ENCODE data around the gene CSTPP1.
A peak's percentile ranks its signal among the peaks of the same experiment; 100 is the strongest.
"Not testable (repeated sequence)": the region's sequence is repeated elsewhere in the genome, so short reads cannot be mapped to it uniquely, and the experiment has no call there.

Gene CSTPP1

DNA sequence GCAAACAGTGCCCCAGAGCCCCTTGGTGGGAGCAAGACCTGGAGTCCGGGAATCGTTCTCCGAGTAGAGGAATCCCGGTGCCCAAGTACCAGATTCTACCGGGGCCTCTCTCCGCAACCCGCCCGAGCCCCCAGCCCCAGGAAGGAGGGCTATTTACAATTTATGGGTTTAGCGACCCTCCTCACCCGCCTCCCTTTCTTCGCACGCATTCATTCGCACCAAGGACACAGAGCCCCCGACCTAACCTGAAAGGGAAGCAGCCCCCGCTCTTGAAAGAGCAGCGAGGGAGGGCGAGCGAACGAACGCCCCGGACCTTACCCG, 18.8 kb upstream of the CSTPP1 start:
- H3K27me3 ChIP-seq (replicated peaks), result no peaks in the 10 kb centered on the region
- TF ChIP-seq, protein P1, sequence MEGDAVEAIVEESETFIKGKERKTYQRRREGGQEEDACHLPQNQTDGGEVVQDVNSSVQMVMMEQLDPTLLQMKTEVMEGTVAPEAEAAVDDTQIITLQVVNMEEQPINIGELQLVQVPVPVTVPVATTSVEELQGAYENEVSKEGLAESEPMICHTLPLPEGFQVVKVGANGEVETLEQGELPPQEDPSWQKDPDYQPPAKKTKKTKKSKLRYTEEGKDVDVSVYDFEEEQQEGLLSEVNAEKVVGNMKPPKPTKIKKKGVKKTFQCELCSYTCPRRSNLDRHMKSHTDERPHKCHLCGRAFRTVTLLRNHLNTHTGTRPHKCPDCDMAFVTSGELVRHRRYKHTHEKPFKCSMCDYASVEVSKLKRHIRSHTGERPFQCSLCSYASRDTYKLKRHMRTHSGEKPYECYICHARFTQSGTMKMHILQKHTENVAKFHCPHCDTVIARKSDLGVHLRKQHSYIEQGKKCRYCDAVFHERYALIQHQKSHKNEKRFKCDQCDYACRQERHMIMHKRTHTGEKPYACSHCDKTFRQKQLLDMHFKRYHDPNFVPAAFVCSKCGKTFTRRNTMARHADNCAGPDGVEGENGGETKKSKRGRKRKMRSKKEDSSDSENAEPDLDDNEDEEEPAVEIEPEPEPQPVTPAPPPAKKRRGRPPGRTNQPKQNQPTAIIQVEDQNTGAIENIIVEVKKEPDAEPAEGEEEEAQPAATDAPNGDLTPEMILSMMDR (IDR thresholded peaks at IDR 0.05; ENCODE audit: low read depth, low read length, missing control alignments), result no peak
- in situ Hi-C loops (cut with HindIII; ENCODE audit: low pct_ligation_motif_present, low sequenced_read_pairs), result loop anchor here (25.0 kb wide), 1 partner anchor 220 kb away; no protein-coding TSS in a partner anchor
- no peak overlapping the region for H3K27ac ChIP-seq
- DNase-seq, result no peak
- H3K4me3 ChIP-seq (ENCODE audit: low read depth, low read length), result peak overlapping the region; percentile 66
- H3K36me3 ChIP-seq (replicated peaks), result no peaks in the 10 kb centered on the region

DNA sequence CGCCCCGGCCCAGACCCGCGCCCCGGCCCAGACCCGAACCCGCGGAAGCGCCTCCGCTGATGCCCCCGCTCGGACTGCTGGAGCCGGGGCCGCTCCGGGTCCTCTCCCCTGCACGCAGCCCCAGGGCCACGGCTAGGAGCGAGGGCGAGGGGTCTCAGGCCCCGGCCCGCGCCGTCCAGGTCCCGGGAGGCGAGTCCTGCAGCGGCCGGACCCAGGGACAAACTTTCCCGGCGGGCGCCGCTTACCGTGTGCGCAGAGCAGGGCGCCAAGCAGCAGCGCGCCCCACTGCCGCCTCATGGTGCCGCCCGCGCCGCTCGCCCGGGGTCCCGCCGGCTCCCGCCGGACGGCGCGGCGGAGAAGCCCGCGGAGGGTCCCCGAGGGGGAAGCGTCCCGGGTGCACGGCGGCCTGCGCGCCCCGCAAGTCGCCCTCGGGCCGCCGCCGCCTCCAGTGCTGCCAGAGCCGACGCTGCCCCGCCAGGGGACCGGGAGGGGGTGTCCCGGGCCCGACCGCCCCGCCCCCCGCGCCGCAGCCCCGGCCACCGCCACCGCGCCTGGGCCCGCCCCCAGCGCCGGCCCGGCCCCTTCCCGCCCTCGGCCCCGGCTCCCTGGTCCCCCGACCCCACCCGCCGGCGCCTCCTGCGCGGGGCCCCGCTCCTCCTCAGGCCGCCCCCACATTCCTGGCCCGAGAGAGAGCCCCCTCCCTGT, 18.3 kb upstream of the CSTPP1 start, which contains the start of gene LRP4:
Gene LRP4 (minus strand): TSS at position 468 of the 705 bp plus-strand sequence. CDS start 171 bp downstream, at position 297.
- DNase-seq, result no peak
- in situ Hi-C loops (cut with HindIII; ENCODE audit: low pct_ligation_motif_present, low sequenced_read_pairs), result loop anchor here (25.0 kb wide), 1 partner anchor 219 kb away; no protein-coding TSS in a partner anchor

DNA sequence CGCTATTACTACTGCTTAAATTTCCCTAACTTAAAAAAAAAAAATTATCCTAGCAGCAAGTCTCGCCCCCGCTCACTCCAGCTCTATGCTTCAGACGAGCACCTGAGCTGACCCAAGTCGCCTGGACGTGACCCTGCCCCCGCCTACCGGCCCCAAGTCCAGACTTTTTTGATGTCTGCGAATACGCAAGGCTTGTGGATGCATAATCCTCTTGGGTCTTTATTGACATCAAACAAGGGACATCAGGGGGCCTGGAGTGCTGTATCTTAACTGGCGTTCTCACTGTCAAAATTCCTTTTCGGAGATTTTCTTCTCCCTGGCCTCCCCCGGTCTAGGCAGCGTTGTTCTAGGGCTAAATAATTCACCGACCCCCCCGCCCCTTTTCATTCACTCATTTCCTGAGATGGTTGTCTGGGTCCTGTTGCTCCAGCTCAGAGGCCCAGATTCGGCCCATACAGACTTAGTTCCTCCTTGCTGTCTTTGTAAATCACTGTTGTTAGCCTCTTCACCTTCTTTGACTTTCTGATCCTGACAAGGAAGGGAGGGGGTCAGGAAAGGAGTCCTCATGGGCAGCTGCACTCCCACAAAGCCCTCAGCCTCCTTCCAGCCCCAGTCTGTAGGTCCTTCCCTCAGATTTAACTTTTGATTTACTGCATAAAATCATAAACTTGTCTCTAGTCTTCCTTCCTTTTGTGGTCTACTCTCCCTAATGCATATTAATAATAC, 17.6 kb upstream of the CSTPP1 start:
- H3K27ac ChIP-seq, result no peak overlapping the region
- H3K4me3 ChIP-seq (ENCODE audit: low read depth, low read length), result peak overlapping the region; percentile 66
- H3K36me3 ChIP-seq (replicated peaks), result no peaks in the 10 kb centered on the region
- in situ Hi-C loops (cut with HindIII; ENCODE audit: low pct_ligation_motif_present, low sequenced_read_pairs), result loop anchor here (25.0 kb wide), 1 partner anchor 218 kb away; no protein-coding TSS in a partner anchor
- no peak for DNase-seq
- H3K27me3 ChIP-seq (replicated peaks), result no peaks in the 10 kb centered on the region
- TF ChIP-seq, protein P1 (IDR thresholded peaks at IDR 0.05; ENCODE audit: low read depth, low read length, missing control alignments), result no peak

More for the DNA sequence above, 18.3 kb upstream of the CSTPP1 start, which contains the start of gene LRP4:
- Histone ChIP-seq H3K27ac (no peak within 1 kb of the TSS), H3K27me3 (replicated peaks) (no peaks in the 10 kb centered on the region), H3K4me3 (ENCODE audit: low read depth, low read length) (peak within 1 kb of the TSS; percentile 66), H3K36me3 (replicated peaks) (no peaks in the 10 kb centered on the region)
- TF ChIP-seq, protein P1 (IDR thresholded peaks at IDR 0.05; ENCODE audit: low read depth, low read length, missing control alignments), result no peak

DNA sequence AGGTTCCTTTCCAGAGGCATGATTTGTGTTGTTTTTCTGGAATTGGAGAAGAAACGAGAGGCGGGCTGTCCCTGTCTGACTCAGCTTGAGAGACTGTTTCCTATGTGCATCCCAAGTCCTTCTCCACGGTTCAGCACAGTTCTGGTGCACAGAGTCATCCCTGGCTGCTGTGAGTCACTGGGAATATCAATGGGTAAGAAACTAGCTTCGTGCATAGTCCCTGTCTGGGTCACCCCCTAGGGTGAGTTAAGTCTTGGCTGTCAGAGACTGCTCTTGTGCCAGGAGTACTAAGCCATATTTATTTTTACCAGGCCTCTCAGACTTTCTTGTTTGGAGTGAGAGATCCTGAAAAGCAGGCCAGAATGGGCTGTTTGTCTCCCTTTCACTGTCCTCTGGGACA, 15.8 kb upstream of the CSTPP1 start:
- no peak overlapping the region for H3K4me3 ChIP-seq (ENCODE audit: low read depth, low read length)
- TF ChIP-seq, protein P1 (IDR thresholded peaks at IDR 0.05; ENCODE audit: low read depth, low read length, missing control alignments), result no peak
- DNase-seq, result peak; percentile 98

DNA sequence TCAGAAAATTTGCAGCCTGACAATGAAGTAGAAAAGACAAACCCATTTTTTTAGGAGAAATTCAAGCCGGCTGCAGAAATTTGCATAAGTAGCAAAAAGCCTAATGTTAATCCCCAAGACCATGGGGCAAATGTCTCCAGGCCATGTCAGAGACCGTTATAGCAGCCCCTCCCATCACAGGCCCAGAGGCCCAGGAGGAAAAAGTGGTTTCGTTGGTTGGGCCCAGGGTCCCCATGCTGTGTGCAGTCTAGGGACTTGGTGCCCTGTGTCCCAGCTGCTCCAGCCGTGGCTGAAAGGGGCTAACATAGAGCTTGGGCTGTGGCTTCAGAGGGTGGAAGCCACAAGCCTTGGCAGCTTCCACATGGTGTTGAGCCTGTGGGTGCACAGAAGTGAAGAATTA, 8.6 kb upstream of the CSTPP1 start:
- H3K27ac ChIP-seq; DNase-seq; in situ Hi-C loops (cut with HindIII; ENCODE audit: low pct_ligation_motif_present, low sequenced_read_pairs); H3K36me3 ChIP-seq (replicated peaks); H3K27me3 ChIP-seq (replicated peaks); H3K4me3 ChIP-seq (ENCODE audit: low read depth, low read length): not testable (repeated sequence)

More for the DNA sequence above, 15.8 kb upstream of the CSTPP1 start:
- no peaks in the 10 kb centered on the region for H3K27me3 ChIP-seq (replicated peaks)
- no peaks in the 10 kb centered on the region for H3K36me3 ChIP-seq (replicated peaks)
- in situ Hi-C loops (cut with HindIII; ENCODE audit: low pct_ligation_motif_present, low sequenced_read_pairs), result loop anchor here (25.0 kb wide), 1 partner anchor 217 kb away; no protein-coding TSS in a partner anchor
- H3K27ac ChIP-seq, result peak overlapping the region; percentile 76

DNA sequence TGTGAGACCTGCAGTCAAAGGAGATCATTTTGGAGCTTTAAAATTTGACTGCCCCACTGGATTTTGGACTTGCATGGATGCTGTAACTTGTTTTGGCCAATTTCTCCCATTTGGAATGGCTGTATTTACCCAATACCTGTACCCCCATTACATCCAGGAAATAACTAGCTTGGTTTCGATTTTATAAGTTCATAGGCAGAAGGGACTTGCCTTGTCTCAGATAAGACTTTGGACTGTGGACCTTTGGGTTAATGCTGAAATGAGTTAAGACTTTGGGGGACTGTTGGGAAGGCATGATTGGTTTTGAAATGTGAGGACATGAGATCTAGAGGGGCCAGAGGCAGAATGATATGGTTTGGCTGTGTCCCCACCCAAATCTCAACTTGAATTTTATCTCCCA, 7.9 kb upstream of the CSTPP1 start:
- H3K4me3 ChIP-seq (ENCODE audit: low read depth, low read length); in situ Hi-C loops (cut with HindIII; ENCODE audit: low pct_ligation_motif_present, low sequenced_read_pairs); H3K36me3 ChIP-seq (replicated peaks); DNase-seq; H3K27ac ChIP-seq; H3K27me3 ChIP-seq (replicated peaks): not testable (repeated sequence)

All from brain microvascular endothelial cell (primary cell).